OCI-LY7 (cell line): ENCODE data around the gene LPA. TPM values are rescaled to one million over a fixed set of nuclear protein-coding genes. Genes with fewer than 3 reads are reported as not detected.
"Not testable (repeated sequence)": the region's sequence is repeated elsewhere in the genome, so short reads cannot be mapped to it uniquely, and the experiment has no call there.

Source experiments
- Bru-seq: library from RNA; stranded (reverse); fragments of 400-500 nt; gene quantifications from one replicate; lab custom pipeline; 2021; lab: Mats Ljungman, UMichigan
- BruChase-seq, 2 experiments: library from RNA; stranded (reverse); fragments of 400-500 nt; gene quantifications; one replicate each; lab custom pipeline; 2021; lab: Mats Ljungman, UMichigan
- BruUV-seq: library from RNA; stranded (reverse); fragments of 400-500 nt; replicated peaks from 2 replicates; lab custom pipeline; 2021; lab: Mats Ljungman, UMichigan
- CTCF ChIA-PET: fragments of 300-600 bp; sonication (Branson Sonifier 250); formaldehyde crosslinking; loops from one replicate; lab custom pipeline; 2022; ENCODE audit warnings: antibody characterized with exemption; ENCODE audit not compliant: unreplicated experiment; lab: Charles Lee
- POLR2A ChIA-PET: fragments of 300-600 bp; sonication (Branson Sonifier 250); formaldehyde crosslinking; loops from one replicate; lab custom pipeline; 2022; ENCODE audit warnings: antibody characterized with exemption; lab: Charles Lee
- DNase-seq: peaks from one replicate; pipeline ENCODE4 v3.0.0-alpha.2; 2015; ENCODE audit warnings: low spot score
- H2AFZ ChIP-seq: fragments of 200-600 bp; sonication (generic), shearing (Covaris generic); 2 replicates; pipeline ENCODE4 v1.6.1; 2014; ENCODE audit warnings: mild to moderate bottlenecking, antibody characterized with exemption, low read length, moderate library complexity
- H3K27ac ChIP-seq: fragments of 200-600 bp; sonication (generic); 2 replicates; pipeline ENCODE4 v1.5.1; 2014; ENCODE audit warnings: mixed run types, low read depth, mild to moderate bottlenecking, moderate library complexity, low read length, inconsistent platforms; ENCODE audit not compliant: poor library complexity, severe bottlenecking
- H3K36me3 ChIP-seq: fragments of 200-600 bp; sonication (generic); 2 replicates; pipeline ENCODE4 v1.6.1; 2014; ENCODE audit warnings: mild to moderate bottlenecking, antibody characterized with exemption, low read length, moderate library complexity, mixed read lengths; ENCODE audit not compliant: insufficient read depth
- H3K4me1 ChIP-seq: fragments of 200-600 bp; sonication (generic); 2 replicates; pipeline ENCODE4 v1.5.1; 2014; ENCODE audit warnings: mild to moderate bottlenecking, low read length; ENCODE audit not compliant: insufficient read depth, poor library complexity, severe bottlenecking
- H3K4me2 ChIP-seq: fragments of 200-600 bp; sonication (generic); 2 replicates; pipeline ENCODE4 v1.6.1; 2014; ENCODE audit warnings: mild to moderate bottlenecking, low read length
- H3K4me3 ChIP-seq: fragments of 200-600 bp; sonication (generic); 2 replicates; pipeline ENCODE4 v1.5.1; 2014; ENCODE audit warnings: mild to moderate bottlenecking, low read depth, low read length; ENCODE audit not compliant: poor library complexity, severe bottlenecking
- H3K79me2 ChIP-seq: fragments of 200-600 bp; sonication (generic); 2 replicates; pipeline ENCODE4 v1.6.1; 2016; ENCODE audit warnings: low read depth, mild to moderate bottlenecking, low read length, moderate library complexity, mixed read lengths; ENCODE audit not compliant: insufficient read depth
- H3K9me2 ChIP-seq: fragments of 200-600 bp; sonication (generic); 2 replicates; pipeline ENCODE4 v1.6.1; 2016; ENCODE audit warnings: mild to moderate bottlenecking, low read length, mixed read lengths; ENCODE audit not compliant: insufficient read depth
- H3K9me3 ChIP-seq: fragments of 200-600 bp; sonication (generic); 2 replicates; pipeline ENCODE4 v1.6.1; 2014; ENCODE audit warnings: mild to moderate bottlenecking, mixed run types, low read length, mixed read lengths
- H4K20me1 ChIP-seq: fragments of 200-600 bp; sonication (generic); 2 replicates; pipeline ENCODE4 v1.6.1; 2014; ENCODE audit warnings: mild to moderate bottlenecking, antibody characterized with exemption, low read length, moderate library complexity, mixed read lengths; ENCODE audit not compliant: insufficient read depth
- intact Hi-C: fragments of 100-400 bp; cut with micrococcal nuclease; formaldehyde crosslinking; loops from one replicate; pipeline ENCODE4 v1.10.0; 2022; ENCODE audit not compliant: unreplicated experiment
- long read RNA-seq: library from polyadenylated mRNA; stranded (forward); transcript quantifications from one replicate; pipeline ENCODE4 v2.0.0, GENCODE V29; 2022
- total RNA-seq, 2 experiments: library from RNA; depleted of rRNA in 1 of 2; stranded (reverse); fragments of >200 nt in 1 of 2; shearing (Covaris generic) in 1 of 2; gene quantifications; 2 replicates each; pipeline ENCODE4 v1.2.3, GENCODE V29; 2014 to 2022

Gene LPA
- not detected in 2 replicates for total RNA-seq (2014; rRNA removed; shearing (Covaris generic))
- total RNA-seq (2022) = not detected in 2 replicates
- not detected for Bru-seq, nascent RNA
- BruChase-seq, experiment 1, labeled RNA remaining after a 6-hour chase = not detected
- BruChase-seq, experiment 2, labeled RNA remaining after a 2-hour chase = percentile 1 among the genes with signal in this experiment
- long read RNA-seq = 0 reads

- H3K36me3 ChIP-seq, CTCF ChIA-PET, H4K20me1 ChIP-seq, H3K27ac ChIP-seq, H3K4me1 ChIP-seq, H2AFZ ChIP-seq, H3K79me2 ChIP-seq, intact Hi-C loops, H3K9me2 ChIP-seq, H3K4me2 ChIP-seq, H3K4me3 ChIP-seq, DNase-seq, BruUV-seq, H3K9me3 ChIP-seq, POLR2A ChIA-PET: not testable (repeated sequence)
Measured at GRCh38 chr6:160664198-160664597, at the start of gene LPA. Gene LPA (minus strand): TSS chr6:160664275. CDS start chr6:160664214, 61 bp downstream.

- POLR2A ChIA-PET, H3K36me3 ChIP-seq, H4K20me1 ChIP-seq, H3K9me2 ChIP-seq, H3K4me2 ChIP-seq, BruUV-seq, DNase-seq, intact Hi-C loops, H3K4me1 ChIP-seq, H3K27ac ChIP-seq, H3K9me3 ChIP-seq, H2AFZ ChIP-seq, H3K79me2 ChIP-seq, CTCF ChIA-PET, H3K4me3 ChIP-seq: not testable (repeated sequence)
Measured at GRCh38 chr6:160708993-160709392, 44.9 kb upstream of the LPA start.

GRCh38 chr6:160704688-160705087, 40.6 kb upstream of the LPA start:
- H2AFZ ChIP-seq, H3K4me1 ChIP-seq, BruUV-seq, H3K4me3 ChIP-seq, POLR2A ChIA-PET, H4K20me1 ChIP-seq, H3K27ac ChIP-seq, H3K4me2 ChIP-seq, H3K9me2 ChIP-seq, DNase-seq, intact Hi-C loops, H3K79me2 ChIP-seq, H3K9me3 ChIP-seq, CTCF ChIA-PET, H3K36me3 ChIP-seq: not testable (repeated sequence)

GRCh38 chr6:160701918-160702680, 38.0 kb upstream of the LPA start, which contains the start of gene PLG:
Gene PLG (plus strand): TSS chr6:160702244. CDS start chr6:160702305, 61 bp downstream.
- BruUV-seq, H3K4me2 ChIP-seq: not testable (repeated sequence)

More at GRCh38 chr6:160701918-160702680, 38.0 kb upstream of the LPA start, which contains the start of gene PLG:
- H3K27ac ChIP-seq, H3K4me3 ChIP-seq, CTCF ChIA-PET, H3K36me3 ChIP-seq, H4K20me1 ChIP-seq, POLR2A ChIA-PET, H2AFZ ChIP-seq, H3K9me2 ChIP-seq, DNase-seq, H3K9me3 ChIP-seq, intact Hi-C loops, H3K4me1 ChIP-seq, H3K79me2 ChIP-seq: not testable (repeated sequence)
